SK-N-SH (cell line): ENCODE data around the gene GTF3C1.

Experiments used
- EP300 ChIP-seq, 2 experiments: IDR thresholded peaks; 2 replicates each; pipeline versions ENCODE4 v1.4.0 to v1.6.1; 2012; ENCODE audit warnings: borderline replicate concordance in 1 of 2, low read depth in 1 of 2, low read length in 1 of 2
- TF ChIP-seq, protein P1 (sequence below): fragments of 200-600 bp; sonication (generic); IDR thresholded peaks from 2 replicates; pipeline ENCODE4 v1.6.1; 2017; ENCODE audit warnings: antibody characterized with exemption, mild to moderate bottlenecking, moderate library complexity

DNA sequence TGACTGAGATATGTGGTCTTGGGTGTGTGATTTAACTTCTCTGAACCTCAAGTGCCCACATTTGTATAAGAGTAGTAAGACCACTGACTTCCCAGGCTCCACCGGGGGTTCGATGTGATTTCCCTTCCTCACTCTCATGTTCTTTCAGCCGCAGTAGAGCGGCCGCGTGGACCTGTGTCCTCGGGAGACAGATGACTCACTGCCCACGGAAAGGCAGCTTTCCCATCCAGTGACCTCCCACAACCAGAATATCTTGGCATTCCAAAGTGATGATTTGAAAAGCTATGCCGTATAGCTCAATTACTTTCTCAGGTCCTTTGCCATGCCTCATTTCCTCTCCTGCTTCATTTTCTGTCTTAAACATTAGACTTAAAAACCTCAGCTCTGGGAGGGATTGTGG is 74.2 kb downstream of the GTF3C1 start:
- TF ChIP-seq, protein P1, sequence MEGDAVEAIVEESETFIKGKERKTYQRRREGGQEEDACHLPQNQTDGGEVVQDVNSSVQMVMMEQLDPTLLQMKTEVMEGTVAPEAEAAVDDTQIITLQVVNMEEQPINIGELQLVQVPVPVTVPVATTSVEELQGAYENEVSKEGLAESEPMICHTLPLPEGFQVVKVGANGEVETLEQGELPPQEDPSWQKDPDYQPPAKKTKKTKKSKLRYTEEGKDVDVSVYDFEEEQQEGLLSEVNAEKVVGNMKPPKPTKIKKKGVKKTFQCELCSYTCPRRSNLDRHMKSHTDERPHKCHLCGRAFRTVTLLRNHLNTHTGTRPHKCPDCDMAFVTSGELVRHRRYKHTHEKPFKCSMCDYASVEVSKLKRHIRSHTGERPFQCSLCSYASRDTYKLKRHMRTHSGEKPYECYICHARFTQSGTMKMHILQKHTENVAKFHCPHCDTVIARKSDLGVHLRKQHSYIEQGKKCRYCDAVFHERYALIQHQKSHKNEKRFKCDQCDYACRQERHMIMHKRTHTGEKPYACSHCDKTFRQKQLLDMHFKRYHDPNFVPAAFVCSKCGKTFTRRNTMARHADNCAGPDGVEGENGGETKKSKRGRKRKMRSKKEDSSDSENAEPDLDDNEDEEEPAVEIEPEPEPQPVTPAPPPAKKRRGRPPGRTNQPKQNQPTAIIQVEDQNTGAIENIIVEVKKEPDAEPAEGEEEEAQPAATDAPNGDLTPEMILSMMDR: no peak
- TF ChIP-seq EP300 (IDR thresholded peaks at IDR 0.05; ENCODE audit: borderline replicate concordance in 1 of 2, low read depth in 1 of 2, low read length in 1 of 2): no peak
